DMS153 (cell line): Measurements from ENCODE around the gene CEP250.

Experiments
- DNase-seq: peaks from one replicate; lab custom pipeline; 2025; lab: John Stamatoyannopoulos, UW

Gene CEP250

GRCh38 chr20:35561671-35562070 lies 106.3 kb downstream of the CEP250 start:
- DNase-seq: no peak

GRCh38 chr20:35562541-35563110 lies 107.2 kb downstream of the CEP250 start:
- no peak for DNase-seq

- DNase-seq: no peak
Observed at GRCh38 chr20:35563834-35564233, 108.4 kb downstream of the CEP250 start.

- DNase-seq: no peak
Observed at GRCh38 chr20:35564905-35565304, 109.5 kb downstream of the CEP250 start.

- DNase-seq: no peak
Observed at GRCh38 chr20:35568645-35569044, 113.2 kb downstream of the CEP250 start.
